Cortex of kidney (tissue), 1 donor: ENCODE results near the gene UQCC3.
"Not testable (repeated sequence)": the region's sequence is repeated elsewhere in the genome, so short reads cannot be mapped to it uniquely, and the experiment has no call there.

Experiments used
- DNase-seq: peaks from one replicate; lab custom pipeline; 2025; lab: John Stamatoyannopoulos, UW

The UQCC3 gene

GRCh38 chr11:62665599-62666258, 5.7 kb upstream of the UQCC3 start:
- no peak for DNase-seq

- DNase-seq, result no peak
Measured at GRCh38 chr11:62666259-62666926, 5.1 kb upstream of the UQCC3 start.

- no peak for DNase-seq
Measured at GRCh38 chr11:62667460-62667859, 4.0 kb upstream of the UQCC3 start.

GRCh38 chr11:62669420-62670161, 1.9 kb upstream of the UQCC3 start:
- no peak for DNase-seq

GRCh38 chr11:62671236-62671607, 251 bp upstream of the UQCC3 start:
- no peak for DNase-seq

- DNase-seq, result no peak
Measured at GRCh38 chr11:62673196-62673525, 1.7 kb downstream of the UQCC3 start.

- DNase-seq, result not testable (repeated sequence)
Measured at GRCh38 chr11:62675415-62675814, 3.9 kb downstream of the UQCC3 start.

- no peak for DNase-seq
Measured at GRCh38 chr11:62676698-62677097, 5.2 kb downstream of the UQCC3 start.

- DNase-seq, result no peak
Measured at GRCh38 chr11:62677156-62677555, 5.7 kb downstream of the UQCC3 start.

- no peak for DNase-seq
Measured at GRCh38 chr11:62677714-62678113, 6.2 kb downstream of the UQCC3 start.

- DNase-seq, result no peak
Measured at GRCh38 chr11:62678433-62678769, 6.9 kb downstream of the UQCC3 start.

- no peak for DNase-seq
Measured at GRCh38 chr11:62678770-62679696, 7.6 kb downstream of the UQCC3 start, which contains the start of gene UBXN1. UBXN1 (minus strand) TSS chr11:62679073; CDS start chr11:62678923, 150 bp downstream.

GRCh38 chr11:62680825-62681240, 9.4 kb downstream of the UQCC3 start:
- no peak for DNase-seq

GRCh38 chr11:62682518-62682917, 11.0 kb downstream of the UQCC3 start:
- DNase-seq, result no peak

GRCh38 chr11:62687508-62688396, 16.3 kb downstream of the UQCC3 start:
- DNase-seq, result no peak

- no peak for DNase-seq
Measured at GRCh38 chr11:62688491-62688890, 17.0 kb downstream of the UQCC3 start.

GRCh38 chr11:62689421-62690183, 18.1 kb downstream of the UQCC3 start, which contains the start of gene LRRN4CL:
LRRN4CL (minus strand) TSS chr11:62689530; CDS start chr11:62688508, 1,022 bp downstream.
- DNase-seq, result no peak

GRCh38 chr11:62693624-62694023, 22.2 kb downstream of the UQCC3 start:
- not testable (repeated sequence) for DNase-seq

GRCh38 chr11:62694455-62695167, 23.1 kb downstream of the UQCC3 start:
- DNase-seq, result no peak

GRCh38 chr11:62702246-62702645, 30.8 kb downstream of the UQCC3 start:
- no peak for DNase-seq
